ENCODE measurements around the gene CD226.
"Not testable (repeated sequence)": the region's sequence is repeated elsewhere in the genome, so short reads cannot be mapped to it uniquely, and the experiment has no call there.

The CD226 gene

DNA sequence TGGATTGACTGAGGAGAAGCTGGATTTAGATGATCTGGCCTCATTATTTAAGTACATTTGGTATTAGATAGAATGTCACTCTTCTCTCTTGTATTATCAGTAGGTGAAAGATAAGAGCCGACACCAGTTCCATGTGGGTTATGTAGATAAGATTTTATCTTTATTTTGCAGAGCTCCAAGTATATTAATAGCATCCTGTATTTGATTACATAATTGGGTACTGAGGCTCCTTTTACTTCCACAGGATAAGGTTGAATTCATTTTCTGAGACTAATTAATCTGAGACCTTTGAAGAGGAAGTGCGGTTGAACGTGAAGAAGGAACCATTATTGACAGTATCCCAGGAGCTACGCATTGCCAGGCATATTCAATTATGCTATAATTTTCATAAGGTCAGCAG is 32.8 kb upstream of the CD226 start:
- H3K27ac ChIP-seq (ENCODE audit: low read depth, low read length), result no peak overlapping the region
- H3K9ac ChIP-seq (ENCODE audit: low read depth, low read length), result no peak overlapping the region
- no peak overlapping the region for H3K4me3 ChIP-seq (ENCODE audit: low read depth, low read length)

GRCh38 chr18:69978732-69979715 is 31.4 kb upstream of the CD226 start:
- Histone ChIP-seq H3K4me1 (ENCODE audit: control insufficient read depth, insufficient read depth, low read length) (peaks cover 26% of the 10 kb centered on the region), H3K9me3 (ENCODE audit: control insufficient read depth, insufficient read depth, low read length) (0 out of 2 replicates have a peak, but pooled peaks cover 6% of the 10 kb centered on the region), H3K27ac (ENCODE audit: low read depth, low read length) (no peak overlapping the region), H3K4me3 (ENCODE audit: low read depth, low read length) (no peak overlapping the region), H3K27me3 (ENCODE audit: control insufficient read depth, insufficient read depth, low read length) (no peaks in the 10 kb centered on the region), H3K9ac (ENCODE audit: low read depth, low read length) (no peak overlapping the region), H3K36me3 (ENCODE audit: control insufficient read depth, insufficient read depth, low read length) (no peaks in the 10 kb centered on the region)

More for the DNA sequence above, 32.8 kb upstream of the CD226 start:
- no peaks in the 10 kb centered on the region for H3K36me3 ChIP-seq (ENCODE audit: control insufficient read depth, insufficient read depth, low read length)
- H3K27me3 ChIP-seq (ENCODE audit: control insufficient read depth, insufficient read depth, low read length), result no peaks in the 10 kb centered on the region
- peaks cover 26% of the 10 kb centered on the region for H3K4me1 ChIP-seq (ENCODE audit: control insufficient read depth, insufficient read depth, low read length)
- H3K9me3 ChIP-seq (ENCODE audit: control insufficient read depth, insufficient read depth, low read length), result 0 out of 2 replicates have a peak, but pooled peaks cover 6% of the 10 kb centered on the region

- not testable (repeated sequence) for H3K4me1 ChIP-seq (ENCODE audit: control insufficient read depth, insufficient read depth, low read length)
Observed at GRCh38 chr18:69975294-69975693, 27.6 kb upstream of the CD226 start.

DNA sequence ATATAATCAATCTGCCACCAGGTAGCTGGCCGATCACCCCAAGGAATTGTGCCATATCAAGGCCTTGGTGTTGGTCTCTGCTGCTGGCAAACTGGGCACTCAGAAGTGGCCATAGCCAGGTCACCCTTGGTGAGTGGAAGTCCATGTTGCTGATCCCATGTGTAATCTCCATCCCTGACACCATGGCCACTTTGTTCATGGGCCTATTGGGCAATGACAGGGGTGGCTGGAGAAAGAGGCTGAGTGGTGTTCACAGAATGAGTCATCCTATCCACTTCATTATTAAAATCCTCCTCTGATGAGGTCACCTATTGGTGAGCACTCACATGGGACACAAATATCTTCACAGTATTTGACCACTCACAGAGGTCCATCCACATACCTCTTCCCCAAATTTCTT is 26.7 kb upstream of the CD226 start:
- H3K9ac ChIP-seq (ENCODE audit: low read depth, low read length), result no peak overlapping the region
- H3K9me3 ChIP-seq (ENCODE audit: control insufficient read depth, insufficient read depth, low read length), result peaks cover 12% of the 10 kb centered on the region; the same call in 1 of the 2 replicates
- no peaks in the 10 kb centered on the region for H3K4me1 ChIP-seq (ENCODE audit: control insufficient read depth, insufficient read depth, low read length)
- H3K27ac ChIP-seq (ENCODE audit: low read depth, low read length), result no peak overlapping the region
- H3K36me3 ChIP-seq (ENCODE audit: control insufficient read depth, insufficient read depth, low read length), result no peaks in the 10 kb centered on the region
- no peaks in the 10 kb centered on the region for H3K27me3 ChIP-seq (ENCODE audit: control insufficient read depth, insufficient read depth, low read length)
- no peak overlapping the region for H3K4me3 ChIP-seq (ENCODE audit: low read depth, low read length)

More at GRCh38 chr18:69975294-69975693, 27.6 kb upstream of the CD226 start:
- H3K4me3 ChIP-seq (ENCODE audit: low read depth, low read length); H3K27ac ChIP-seq (ENCODE audit: low read depth, low read length); H3K27me3 ChIP-seq (ENCODE audit: control insufficient read depth, insufficient read depth, low read length); H3K36me3 ChIP-seq (ENCODE audit: control insufficient read depth, insufficient read depth, low read length); H3K9ac ChIP-seq (ENCODE audit: low read depth, low read length): not testable (repeated sequence)
- peaks cover 12% of the 10 kb centered on the region; the same call in 1 of the 2 replicates for H3K9me3 ChIP-seq (ENCODE audit: control insufficient read depth, insufficient read depth, low read length)

GRCh38 chr18:69969491-69969890 is 21.8 kb upstream of the CD226 start:
- no peak overlapping the region for H3K27ac ChIP-seq (ENCODE audit: low read depth, low read length)
- no peaks in the 10 kb centered on the region for H3K36me3 ChIP-seq (ENCODE audit: control insufficient read depth, insufficient read depth, low read length)
- H3K9ac ChIP-seq (ENCODE audit: low read depth, low read length), result no peak overlapping the region
- H3K27me3 ChIP-seq (ENCODE audit: control insufficient read depth, insufficient read depth, low read length), result no peaks in the 10 kb centered on the region
- H3K9me3 ChIP-seq (ENCODE audit: control insufficient read depth, insufficient read depth, low read length), result peaks cover 6% of the 10 kb centered on the region; the same call in 1 of the 2 replicates
- H3K4me1 ChIP-seq (ENCODE audit: control insufficient read depth, insufficient read depth, low read length), result no peaks in the 10 kb centered on the region
- H3K4me3 ChIP-seq (ENCODE audit: low read depth, low read length), result no peak overlapping the region

- H3K4me3 ChIP-seq (ENCODE audit: low read depth, low read length), result no peak overlapping the region
- no peak overlapping the region for H3K27ac ChIP-seq (ENCODE audit: low read depth, low read length)
- no peak overlapping the region for H3K9ac ChIP-seq (ENCODE audit: low read depth, low read length)
- H3K9me3 ChIP-seq (ENCODE audit: control insufficient read depth, insufficient read depth, low read length), result peaks cover 6% of the 10 kb centered on the region; the same call in 1 of the 2 replicates
- H3K36me3 ChIP-seq (ENCODE audit: control insufficient read depth, insufficient read depth, low read length), result no peaks in the 10 kb centered on the region
- H3K27me3 ChIP-seq (ENCODE audit: control insufficient read depth, insufficient read depth, low read length), result no peaks in the 10 kb centered on the region
- no peaks in the 10 kb centered on the region for H3K4me1 ChIP-seq (ENCODE audit: control insufficient read depth, insufficient read depth, low read length)
Observed at GRCh38 chr18:69968039-69968438, 20.4 kb upstream of the CD226 start.

DNA sequence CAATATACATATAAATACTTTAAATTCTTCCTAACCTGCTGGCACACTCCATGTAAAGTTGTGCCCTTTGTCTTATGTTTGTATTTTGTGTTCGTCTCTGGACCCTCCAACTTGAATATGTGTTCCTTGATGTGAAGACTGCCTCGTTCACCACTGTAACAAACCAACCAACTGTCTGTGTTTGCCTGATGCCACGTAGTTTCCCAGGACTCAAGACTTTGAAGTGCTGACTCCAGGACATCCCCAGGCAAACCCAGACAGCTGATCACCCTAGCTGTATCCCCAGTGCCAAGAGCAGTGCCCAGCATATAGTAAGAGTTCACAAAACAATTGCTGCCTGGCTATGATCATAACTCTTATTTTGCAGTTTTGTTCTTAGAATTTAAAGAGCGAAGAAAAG is 15.5 kb upstream of the CD226 start:
- H3K4me1 ChIP-seq (ENCODE audit: control insufficient read depth, insufficient read depth, low read length), result no peaks in the 10 kb centered on the region
- no peaks in the 10 kb centered on the region for H3K9me3 ChIP-seq (ENCODE audit: control insufficient read depth, insufficient read depth, low read length)
- H3K4me3 ChIP-seq (ENCODE audit: low read depth, low read length), result no peak overlapping the region
- H3K9ac ChIP-seq (ENCODE audit: low read depth, low read length), result no peak overlapping the region
- no peaks in the 10 kb centered on the region for H3K36me3 ChIP-seq (ENCODE audit: control insufficient read depth, insufficient read depth, low read length)
- H3K27ac ChIP-seq (ENCODE audit: low read depth, low read length), result no peak overlapping the region
- H3K27me3 ChIP-seq (ENCODE audit: control insufficient read depth, insufficient read depth, low read length), result no peaks in the 10 kb centered on the region

DNA sequence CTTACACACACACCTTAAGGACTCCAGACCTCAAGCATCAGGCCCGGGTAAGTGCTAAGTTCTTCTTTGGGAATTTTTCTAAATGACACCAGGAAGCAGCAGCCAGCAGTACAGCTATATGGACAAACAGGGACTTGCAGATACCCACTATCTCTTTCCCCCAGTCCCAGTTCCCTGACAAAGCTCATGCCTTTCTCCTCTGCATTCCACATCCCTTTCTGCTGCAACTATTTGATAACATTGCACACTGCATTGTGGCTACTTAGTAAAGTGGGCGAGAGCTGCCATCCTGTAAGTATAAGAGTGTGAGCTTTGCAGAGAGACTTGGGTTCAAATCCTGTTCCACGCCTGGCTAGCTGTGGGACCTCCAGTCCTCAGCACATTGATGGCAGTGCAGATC is 14.0 kb upstream of the CD226 start:
- no peak overlapping the region for H3K9ac ChIP-seq (ENCODE audit: low read depth, low read length)
- no peaks in the 10 kb centered on the region for H3K27me3 ChIP-seq (ENCODE audit: control insufficient read depth, insufficient read depth, low read length)
- H3K27ac ChIP-seq (ENCODE audit: low read depth, low read length), result no peak overlapping the region
- no peaks in the 10 kb centered on the region for H3K36me3 ChIP-seq (ENCODE audit: control insufficient read depth, insufficient read depth, low read length)
- H3K4me3 ChIP-seq (ENCODE audit: low read depth, low read length), result no peak overlapping the region
- H3K4me1 ChIP-seq (ENCODE audit: control insufficient read depth, insufficient read depth, low read length), result no peaks in the 10 kb centered on the region
- no peaks in the 10 kb centered on the region for H3K9me3 ChIP-seq (ENCODE audit: control insufficient read depth, insufficient read depth, low read length)

GRCh38 chr18:69958422-69958821 is 10.7 kb upstream of the CD226 start:
- Histone ChIP-seq H3K4me1 (ENCODE audit: control insufficient read depth, insufficient read depth, low read length) (no peaks in the 10 kb centered on the region), H3K4me3 (ENCODE audit: low read depth, low read length) (no peak overlapping the region), H3K9me3 (ENCODE audit: control insufficient read depth, insufficient read depth, low read length) (no peaks in the 10 kb centered on the region), H3K27me3 (ENCODE audit: control insufficient read depth, insufficient read depth, low read length) (no peaks in the 10 kb centered on the region), H3K36me3 (ENCODE audit: control insufficient read depth, insufficient read depth, low read length) (no peaks in the 10 kb centered on the region), H3K9ac (ENCODE audit: low read depth, low read length) (no peak overlapping the region), H3K27ac (ENCODE audit: low read depth, low read length) (no peak overlapping the region)

DNA sequence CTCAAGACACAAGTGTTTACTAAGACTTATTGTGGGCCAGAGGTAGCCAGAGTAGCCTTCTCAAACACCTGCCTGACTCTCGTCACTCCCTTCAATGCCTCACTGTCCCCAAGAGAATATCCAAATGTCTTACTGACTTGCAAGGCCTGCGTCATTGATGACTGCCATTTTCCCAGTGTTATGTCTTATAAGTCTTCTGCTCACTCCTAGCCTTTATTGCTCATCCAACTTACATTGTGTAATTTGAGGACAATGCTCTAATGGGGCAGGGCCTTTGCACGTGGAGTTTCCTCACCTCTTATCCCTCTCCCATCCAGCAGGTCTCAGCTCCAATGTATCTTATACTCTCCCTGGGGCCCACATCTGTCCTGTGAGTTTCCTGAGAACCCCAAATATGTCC is 10.1 kb upstream of the CD226 start:
- H3K9me3 ChIP-seq (ENCODE audit: control insufficient read depth, insufficient read depth, low read length), result no peaks in the 10 kb centered on the region
- no peaks in the 10 kb centered on the region for H3K4me1 ChIP-seq (ENCODE audit: control insufficient read depth, insufficient read depth, low read length)
- no peaks in the 10 kb centered on the region for H3K36me3 ChIP-seq (ENCODE audit: control insufficient read depth, insufficient read depth, low read length)
- H3K9ac ChIP-seq (ENCODE audit: low read depth, low read length), result no peak overlapping the region
- no peak overlapping the region for H3K27ac ChIP-seq (ENCODE audit: low read depth, low read length)
- no peak overlapping the region for H3K4me3 ChIP-seq (ENCODE audit: low read depth, low read length)
- no peaks in the 10 kb centered on the region for H3K27me3 ChIP-seq (ENCODE audit: control insufficient read depth, insufficient read depth, low read length)

All from HUES48 (cell line).